ENCODE data around the gene SRL.

DNA sequence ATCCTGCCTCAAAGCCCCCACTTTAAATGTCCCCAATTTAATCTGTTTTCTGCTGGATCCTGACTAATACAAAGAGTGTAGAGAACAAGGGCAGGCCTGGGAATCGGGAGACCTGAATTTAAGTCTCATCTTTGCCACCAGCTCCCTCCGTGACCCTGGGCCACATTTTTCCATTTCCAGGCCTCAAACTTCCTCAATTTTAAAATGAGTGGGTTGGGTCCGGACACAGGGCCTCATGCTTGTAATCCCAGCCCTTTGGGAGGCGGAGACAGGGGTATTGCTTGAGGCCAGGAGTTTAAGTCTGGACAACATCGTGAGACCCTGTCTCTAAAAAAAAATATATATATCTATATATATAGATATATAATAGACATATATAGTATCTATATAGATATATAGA lies 61.4 kb downstream of the SRL start:
- no peak for TF ChIP-seq POLR2AphosphoS5 (IDR thresholded peaks at IDR 0.05; ENCODE audit: borderline replicate concordance, low read depth, low read length)
- no peak for TF ChIP-seq EZH2 (IDR thresholded peaks at IDR 0.05)
